HCT116 (cell line): ENCODE measurements around the gene RFXANK. TPM values are rescaled to one million over a fixed set of nuclear protein-coding genes. Genes with fewer than 3 reads are reported as not detected.

Experiments
- ATAC-seq: fragments of 200-7000 bp; cut with Tn5 transposase; 2 replicates; pipeline ENCODE4 v1.9.1; 2020; ENCODE audit warnings: mild to moderate bottlenecking, moderate library complexity
- BruUV-seq: library from RNA; stranded (reverse); fragments of 400-500 nt; replicated peaks from 2 replicates; lab custom pipeline; 2021; lab: Mats Ljungman, UMichigan
- CTCF ChIA-PET: fragments of 300-600 bp; sonication (Branson Sonifier 250); formaldehyde crosslinking; loops from one replicate; lab custom pipeline; 2021; ENCODE audit warnings: antibody characterized with exemption; lab: Charles Lee
- POLR2A ChIA-PET: fragments of 300-600, 350-600 bp; sonication (Branson Sonifier 250); formaldehyde crosslinking; loops from one replicate; lab custom pipeline; 2021; ENCODE audit warnings: antibody characterized with exemption; lab: Charles Lee
- RAD21 ChIA-PET, 2 experiments: fragments of 300-600 bp; sonication (Branson Sonifier 250); formaldehyde crosslinking; loops; one replicate each; lab custom pipeline; 2023; ENCODE audit warnings: low total read pairs in 2 of 2; ENCODE audit not compliant: uncharacterized antibody in 2 of 2, unreplicated experiment in 2 of 2, low non-redundant PET in 1 of 2; lab: Charles Lee
- DNase-seq: peaks from one replicate; pipeline ENCODE4 v3.0.0-alpha.2; 2010; ENCODE audit warnings: low read depth, low spot score
- H2AFZ ChIP-seq: fragments of 200-600 bp; shearing (Covaris generic), sonication (generic); 2 replicates; pipeline ENCODE4 v1.6.1; 2017; ENCODE audit warnings: low read depth, mixed run types, mixed read lengths, antibody characterized with exemption, low read length; ENCODE audit not compliant: poor library complexity, severe bottlenecking
- H3K27ac ChIP-seq: 2 replicates; pipeline ENCODE4 v1.5.1; 2012; ENCODE audit warnings: low read depth, low read length
- H3K27me3 ChIP-seq: fragments of 200-600 bp; sonication (generic); 2 replicates; pipeline ENCODE4 v1.6.1; 2016; ENCODE audit warnings: mixed run types, low read length, mixed read lengths; ENCODE audit not compliant: insufficient read depth
- H3K36me3 ChIP-seq, 2 experiments: fragments of 200-500 bp in 1 of 2; fragments of 200-600 bp in 1 of 2; sonication (Bioruptor generic) in 1 of 2; sonication (generic) in 1 of 2; 2 replicates each; pipeline versions ENCODE4 v1.5.1 to v1.6.1; 2014 to 2016; ENCODE audit warnings: low read length in 2 of 2, inconsistent platforms in 1 of 2, mixed read lengths in 1 of 2, mixed run types in 1 of 2; ENCODE audit not compliant: insufficient read depth in 2 of 2, control insufficient read depth in 1 of 2
- H3K4me1 ChIP-seq, 2 experiments: fragments of 200-600 bp in 1 of 2; sonication (generic) in 1 of 2; 2 replicates each; pipeline versions ENCODE4 v1.5.1 to v1.6.1; 2012 to 2017; ENCODE audit warnings: low read length in 2 of 2, inconsistent platforms in 1 of 2, mild to moderate bottlenecking in 1 of 2, mixed read lengths in 1 of 2, mixed run types in 1 of 2, moderate library complexity in 1 of 2; ENCODE audit not compliant: insufficient read depth in 2 of 2, control insufficient read depth in 1 of 2
- H3K4me2 ChIP-seq: fragments of 200-600 bp; sonication (generic); 2 replicates; pipeline ENCODE4 v1.6.1; 2017; ENCODE audit warnings: mixed run types, low read length, mixed read lengths
- H3K4me3 ChIP-seq, 2 experiments: fragments of 200-600 bp in 1 of 2; sonication (generic) in 1 of 2; replicated peaks in 1 of 2; 2 replicates each; pipeline ENCODE4 v1.5.1; 2011 to 2016; ENCODE audit warnings: low read length in 2 of 2, control low read depth in 1 of 2, low read depth in 1 of 2, mild to moderate bottlenecking in 1 of 2, mixed read lengths in 1 of 2, mixed run types in 1 of 2
- H3K79me2 ChIP-seq: fragments of 200-600 bp; sonication (generic); 2 replicates; pipeline ENCODE4 v1.6.1; 2017; ENCODE audit warnings: mild to moderate bottlenecking, mixed run types, low read length, moderate library complexity, mixed read lengths; ENCODE audit not compliant: insufficient read depth
- H3K9ac ChIP-seq: fragments of 200-600 bp; sonication (generic); 2 replicates; pipeline ENCODE4 v1.6.1; 2016; ENCODE audit warnings: low read length, mixed read lengths
- H3K9me2 ChIP-seq: fragments of 200-600 bp; sonication (generic), shearing (Covaris generic); 2 replicates; pipeline ENCODE4 v1.6.1; 2017; ENCODE audit warnings: mixed run types, mild to moderate bottlenecking, moderate library complexity; ENCODE audit not compliant: insufficient read depth
- H3K9me3 ChIP-seq, 2 experiments: fragments of 200-500 bp in 1 of 2; fragments of 200-600 bp in 1 of 2; sonication (Bioruptor generic) in 1 of 2; sonication (generic) in 1 of 2; 2 replicates each; pipeline ENCODE4 v1.6.1; 2014 to 2017; ENCODE audit warnings: low read length in 2 of 2, mixed read lengths in 2 of 2, inconsistent platforms in 1 of 2, low read depth in 1 of 2, mild to moderate bottlenecking in 1 of 2, mixed run types in 1 of 2, moderate library complexity in 1 of 2; ENCODE audit not compliant: control insufficient read depth in 1 of 2, insufficient read depth in 1 of 2
- H4K20me1 ChIP-seq: fragments of 200-600 bp; sonication (generic), shearing (Covaris generic); 2 replicates; pipeline ENCODE4 v1.6.1; 2017; ENCODE audit warnings: mixed run types, mild to moderate bottlenecking, moderate library complexity; ENCODE audit not compliant: insufficient read depth
- CBX3 ChIP-seq: IDR thresholded peaks from 2 replicates; pipeline ENCODE4 v1.6.1; 2012; ENCODE audit warnings: low read depth
- CEBPB ChIP-seq: IDR thresholded peaks from 2 replicates; pipeline ENCODE4 v1.6.1; 2012; ENCODE audit warnings: low read depth
- CTCF ChIP-seq, 3 experiments: fragments of 200-600 bp in 1 of 3; sonication (generic) in 1 of 3; IDR thresholded peaks in 2 of 3; conservative IDR thresholded peaks in 1 of 3; 2 replicates each; pipeline ENCODE4 v1.5.1; 2012 to 2017; ENCODE audit warnings: low read depth in 2 of 3, low read length in 2 of 3, antibody characterized with exemption in 1 of 3, borderline replicate concordance in 1 of 3, control low read depth in 1 of 3, mild to moderate bottlenecking in 1 of 3, mixed read lengths in 1 of 3, mixed run types in 1 of 3, moderate library complexity in 1 of 3; ENCODE audit not compliant: insufficient read depth in 1 of 3
- EGR1 ChIP-seq: IDR thresholded peaks from 2 replicates; pipeline ENCODE4 v1.6.1; 2012; ENCODE audit warnings: low read depth
- ELF1 ChIP-seq: IDR thresholded peaks from 2 replicates; pipeline ENCODE4 v1.6.1; 2012; ENCODE audit warnings: low read depth, borderline replicate concordance
- FOSL1 ChIP-seq: IDR thresholded peaks from 2 replicates; pipeline ENCODE4 v1.6.1; 2012; ENCODE audit warnings: low read depth
- JUND ChIP-seq: IDR thresholded peaks from 2 replicates; pipeline ENCODE4 v1.6.1; 2012
- POLR2AphosphoS5 ChIP-seq: IDR thresholded peaks from 2 replicates; pipeline ENCODE4 v1.6.1; 2011; ENCODE audit warnings: mild to moderate bottlenecking, low read depth, low read length, moderate library complexity
- RAD21 ChIP-seq: IDR thresholded peaks from 2 replicates; pipeline ENCODE4 v1.6.1; 2012; ENCODE audit warnings: low read depth, mild to moderate bottlenecking
- SIN3A ChIP-seq: IDR thresholded peaks from 2 replicates; pipeline ENCODE4 v1.6.1; 2012; ENCODE audit warnings: low read depth
- TCF7L2 ChIP-seq: IDR thresholded peaks from 2 replicates; pipeline ENCODE4 v1.7.0; 2011; ENCODE audit warnings: borderline replicate concordance, inconsistent platforms; ENCODE audit not compliant: insufficient read depth, insufficient read length; ENCODE audit errors: extremely low read depth
- YY1 ChIP-seq: IDR thresholded peaks from 2 replicates; pipeline ENCODE4 v1.6.1; 2011; ENCODE audit warnings: low read length, low read depth, moderate library complexity, mild to moderate bottlenecking; ENCODE audit not compliant: insufficient replicate concordance; ENCODE audit errors: extremely low read depth
- ZBTB33 ChIP-seq: IDR thresholded peaks from 2 replicates; pipeline ENCODE4 v1.6.1; 2011; ENCODE audit warnings: mild to moderate bottlenecking, low read length, moderate library complexity; ENCODE audit not compliant: insufficient replicate concordance; ENCODE audit errors: extremely low read depth
- ZFX ChIP-seq: fragments of 450-650 bp; IDR thresholded peaks from 2 replicates; pipeline ENCODE4 v1.6.1; 2017
- ZNF274 ChIP-seq: fragments of 200-500 bp; sonication (Bioruptor generic); IDR thresholded peaks from 2 replicates; pipeline ENCODE4 v1.6.1; 2014; ENCODE audit warnings: mild to moderate bottlenecking, low read depth, low read length, inconsistent platforms
- intact Hi-C: fragments of 100-400 bp; cut with micrococcal nuclease; formaldehyde crosslinking; loops from 2 replicates; pipeline ENCODE4 v1.10.0; 2022
- total RNA-seq: library from RNA; stranded (reverse); gene quantifications from one replicate; pipeline ENCODE4 v1.2.1, GENCODE V29; 2021; ENCODE audit not compliant: unreplicated experiment
- TF ChIP-seq, protein P1 (sequence below): IDR thresholded peaks from 2 replicates; pipeline ENCODE4 v1.6.1; 2012; ENCODE audit warnings: low read depth
- TF ChIP-seq, protein P2 (sequence below): IDR thresholded peaks from 2 replicates; pipeline ENCODE4 v1.6.1; 2012

Gene RFXANK
- total RNA-seq, 1 experiment from 2014 or later, result 78.9 TPM

GRCh38 chr19:19238126-19238894, 46.3 kb downstream of the RFXANK start:
- POLR2A ChIA-PET, result no interaction called here

More at GRCh38 chr19:19238126-19238894, 46.3 kb downstream of the RFXANK start:
- DNase-seq, result no peak
- RAD21 ChIA-PET, result no interaction called here
- no peaks in the 10 kb centered on the region for H3K27me3 ChIP-seq
- H3K4me3 ChIP-seq, result no peak overlapping the region
- H3K4me1 ChIP-seq, result no peaks in the 10 kb centered on the region
- intact Hi-C loops, result no loop called here
- no peak for ATAC-seq
- TF ChIP-seq, protein P1, sequence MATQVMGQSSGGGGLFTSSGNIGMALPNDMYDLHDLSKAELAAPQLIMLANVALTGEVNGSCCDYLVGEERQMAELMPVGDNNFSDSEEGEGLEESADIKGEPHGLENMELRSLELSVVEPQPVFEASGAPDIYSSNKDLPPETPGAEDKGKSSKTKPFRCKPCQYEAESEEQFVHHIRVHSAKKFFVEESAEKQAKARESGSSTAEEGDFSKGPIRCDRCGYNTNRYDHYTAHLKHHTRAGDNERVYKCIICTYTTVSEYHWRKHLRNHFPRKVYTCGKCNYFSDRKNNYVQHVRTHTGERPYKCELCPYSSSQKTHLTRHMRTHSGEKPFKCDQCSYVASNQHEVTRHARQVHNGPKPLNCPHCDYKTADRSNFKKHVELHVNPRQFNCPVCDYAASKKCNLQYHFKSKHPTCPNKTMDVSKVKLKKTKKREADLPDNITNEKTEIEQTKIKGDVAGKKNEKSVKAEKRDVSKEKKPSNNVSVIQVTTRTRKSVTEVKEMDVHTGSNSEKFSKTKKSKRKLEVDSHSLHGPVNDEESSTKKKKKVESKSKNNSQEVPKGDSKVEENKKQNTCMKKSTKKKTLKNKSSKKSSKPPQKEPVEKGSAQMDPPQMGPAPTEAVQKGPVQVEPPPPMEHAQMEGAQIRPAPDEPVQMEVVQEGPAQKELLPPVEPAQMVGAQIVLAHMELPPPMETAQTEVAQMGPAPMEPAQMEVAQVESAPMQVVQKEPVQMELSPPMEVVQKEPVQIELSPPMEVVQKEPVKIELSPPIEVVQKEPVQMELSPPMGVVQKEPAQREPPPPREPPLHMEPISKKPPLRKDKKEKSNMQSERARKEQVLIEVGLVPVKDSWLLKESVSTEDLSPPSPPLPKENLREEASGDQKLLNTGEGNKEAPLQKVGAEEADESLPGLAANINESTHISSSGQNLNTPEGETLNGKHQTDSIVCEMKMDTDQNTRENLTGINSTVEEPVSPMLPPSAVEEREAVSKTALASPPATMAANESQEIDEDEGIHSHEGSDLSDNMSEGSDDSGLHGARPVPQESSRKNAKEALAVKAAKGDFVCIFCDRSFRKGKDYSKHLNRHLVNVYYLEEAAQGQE, result no peak
- TF ChIP-seq ZBTB33 (no peak), SIN3A (no peak), CBX3 (no peak), POLR2AphosphoS5 (no peak), ZNF274 (no peak), ZFX (no peak), ELF1 (no peak), CEBPB (no peak), RAD21 (no peak), EGR1 (no peak), JUND (no peak), TCF7L2 (no peak), FOSL1 (no peak), YY1 (no peak), CTCF (IDR thresholded peaks at IDR 0.05 in 2 of 3, conservative IDR thresholded peaks at IDR 0.05 in 1 of 3; ENCODE audit: borderline replicate concordance in 1 of 3, insufficient read depth in 1 of 3, low read depth in 2 of 3, low read length in 2 of 3) (no peak)
- TF ChIP-seq, protein P2, sequence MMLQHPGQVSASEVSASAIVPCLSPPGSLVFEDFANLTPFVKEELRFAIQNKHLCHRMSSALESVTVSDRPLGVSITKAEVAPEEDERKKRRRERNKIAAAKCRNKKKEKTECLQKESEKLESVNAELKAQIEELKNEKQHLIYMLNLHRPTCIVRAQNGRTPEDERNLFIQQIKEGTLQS, result no peak
- TF ChIP-seq, all 23 proteins: peak for 0
- CTCF ChIA-PET, result no interaction called here
- no peaks in the 10 kb centered on the region for H4K20me1 ChIP-seq
- H3K27ac ChIP-seq, result no peak overlapping the region
- no peaks in the 10 kb centered on the region for H3K9me2 ChIP-seq
- peaks cover 10 to 19% of the 10 kb centered on the region in 2 experiments; a peak in 3 of 4 replicates for H3K9me3 ChIP-seq
- no peaks in the 10 kb centered on the region for H3K36me3 ChIP-seq
- H3K4me2 ChIP-seq, result no peak overlapping the region
- no TSS peak for BruUV-seq
- H3K9ac ChIP-seq, result no peak overlapping the region
- H2AFZ ChIP-seq, result no peak overlapping the region
- no peaks in the 10 kb centered on the region for H3K79me2 ChIP-seq
